ACHN (cell line): ENCODE measurements around the gene CCDC106.
A peak's percentile ranks its signal among the peaks of the same experiment; 100 is the strongest.

Experiments
- DNase-seq: peaks from one replicate; pipeline ENCODE4 v3.0.0-alpha.2; 2015
- in situ Hi-C: cut with HindIII; loops from 2 replicates; pipeline ENCODE4 v1.10.0; 2017; ENCODE audit warnings: low sequenced_read_pairs, low pct_ligation_motif_present, low pct_unique_long_range_greater_than_20kb

CCDC106 gene

GRCh38 chr19:55624109-55625003, 23.7 kb upstream of the CCDC106 start, which contains the start of gene ZNF784:
Gene ZNF784 (minus strand): TSS chr19:55624566. CDS start chr19:55624561, 5 bp downstream.
- peak; percentile 86 for DNase-seq
- in situ Hi-C loops = loop anchor here (10.0 kb wide), 1 partner anchor 110 kb away; no protein-coding TSS in a partner anchor

GRCh38 chr19:55625004-55625326, 23.0 kb upstream of the CCDC106 start:
- no peak for DNase-seq
- in situ Hi-C loops = loop anchor here (10.0 kb wide), 1 partner anchor 110 kb away; no protein-coding TSS in a partner anchor

GRCh38 chr19:55626350-55626749, 21.7 kb upstream of the CCDC106 start:
- no peak for DNase-seq
- in situ Hi-C loops = loop anchor here (10.0 kb wide), 1 partner anchor 112 kb away; no protein-coding TSS in a partner anchor

- DNase-seq = peak; percentile 90
- in situ Hi-C loops = no loop called here
Measured at GRCh38 chr19:55632463-55632834, 15.6 kb upstream of the CCDC106 start.

- in situ Hi-C loops = no loop called here
- DNase-seq = no peak
Measured at GRCh38 chr19:55633861-55634260, 14.2 kb upstream of the CCDC106 start.

GRCh38 chr19:55635334-55635717, 12.7 kb upstream of the CCDC106 start:
- DNase-seq = no peak
- in situ Hi-C loops = no loop called here

- DNase-seq = no peak
- in situ Hi-C loops = no loop called here
Measured at GRCh38 chr19:55635856-55636440, 12.1 kb upstream of the CCDC106 start.

GRCh38 chr19:55636723-55637122, 11.3 kb upstream of the CCDC106 start:
- in situ Hi-C loops = no loop called here
- DNase-seq = no peak

GRCh38 chr19:55637534-55637933, 10.5 kb upstream of the CCDC106 start:
- DNase-seq = no peak
- in situ Hi-C loops = no loop called here

GRCh38 chr19:55638864-55639359, 9.1 kb upstream of the CCDC106 start:
- in situ Hi-C loops = no loop called here
- DNase-seq = peak; percentile 50

GRCh38 chr19:55640043-55640576, 7.9 kb upstream of the CCDC106 start:
- DNase-seq = no peak

GRCh38 chr19:55640577-55641425, 7.2 kb upstream of the CCDC106 start, which contains the start of gene ZNF580:
Gene ZNF580 (plus strand): TSS chr19:55641002. CDS start chr19:55642509, 1,507 bp downstream.
- in situ Hi-C loops = no loop called here
- DNase-seq = peak; percentile 72

More at GRCh38 chr19:55640043-55640576, 7.9 kb upstream of the CCDC106 start:
- in situ Hi-C loops = no loop called here

- in situ Hi-C loops = no loop called here
- DNase-seq = no peak
Measured at GRCh38 chr19:55641426-55642152, 6.4 kb upstream of the CCDC106 start.

GRCh38 chr19:55642153-55643002, 5.6 kb upstream of the CCDC106 start:
- in situ Hi-C loops = no loop called here
- DNase-seq = no peak

GRCh38 chr19:55643003-55643886, 4.8 kb upstream of the CCDC106 start, which contains the start of gene ZNF581:
Gene ZNF581 (plus strand): TSS chr19:55643649. CDS start chr19:55644572, 923 bp downstream.
- in situ Hi-C loops = no loop called here
- peak; percentile 69 for DNase-seq

GRCh38 chr19:55643887-55644176, 4.2 kb upstream of the CCDC106 start:
- DNase-seq = no peak
- in situ Hi-C loops = no loop called here
